HG03280 (cell line): Measurements from ENCODE around the gene RCOR1.
"Not testable (repeated sequence)": the region's sequence is repeated elsewhere in the genome, so short reads cannot be mapped to it uniquely, and the experiment has no call there.

Source experiments
- ATAC-seq: cut with Tn5 transposase; IDR thresholded peaks from one replicate; pipeline ENCODE4 v1.9.1; 2021; ENCODE audit warnings: mild to moderate bottlenecking, moderate library complexity; ENCODE audit not compliant: unreplicated experiment

Gene RCOR1

GRCh38 chr14:102590667-102591099 lies 1.8 kb upstream of the RCOR1 start:
- no peak for ATAC-seq

- ATAC-seq: no peak
These were observed 991 bp upstream of the RCOR1 start for GRCh38 chr14:102591372-102591943.

GRCh38 chr14:102592763-102593060 lies 263 bp downstream of the RCOR1 start:
- ATAC-seq: peak; percentile 6

- ATAC-seq: peak; percentile 18
These were observed 794 bp downstream of the RCOR1 start for GRCh38 chr14:102593061-102593824.

GRCh38 chr14:102593825-102594137 lies 1.3 kb downstream of the RCOR1 start:
- no peak for ATAC-seq

GRCh38 chr14:102594514-102595175 lies 2.2 kb downstream of the RCOR1 start:
- peak; percentile 31 for ATAC-seq

- no peak for ATAC-seq
These were observed 9.0 kb downstream of the RCOR1 start for GRCh38 chr14:102601378-102601925.

- no peak for ATAC-seq
These were observed 10.2 kb downstream of the RCOR1 start for GRCh38 chr14:102602421-102603292.

- no peak for ATAC-seq
These were observed 11.0 kb downstream of the RCOR1 start for GRCh38 chr14:102603293-102603907.

- ATAC-seq: no peak
These were observed 11.7 kb downstream of the RCOR1 start for GRCh38 chr14:102604183-102604582.

GRCh38 chr14:102605029-102605428 lies 12.6 kb downstream of the RCOR1 start:
- ATAC-seq: no peak

- ATAC-seq: no peak
These were observed 13.8 kb downstream of the RCOR1 start for GRCh38 chr14:102606296-102606695.

- ATAC-seq: peak; percentile 54
These were observed 15.6 kb downstream of the RCOR1 start for GRCh38 chr14:102608064-102608446.

GRCh38 chr14:102610968-102611811 lies 18.7 kb downstream of the RCOR1 start:
- ATAC-seq: no peak

- no peak for ATAC-seq
These were observed 23.9 kb downstream of the RCOR1 start for GRCh38 chr14:102616318-102616717.

- ATAC-seq: no peak
These were observed 24.4 kb downstream of the RCOR1 start for GRCh38 chr14:102616799-102617198.

GRCh38 chr14:102619012-102619411 lies 26.6 kb downstream of the RCOR1 start:
- not testable (repeated sequence) for ATAC-seq

GRCh38 chr14:102620413-102620812 lies 28.0 kb downstream of the RCOR1 start:
- no peak for ATAC-seq

- ATAC-seq: no peak
These were observed 29.9 kb downstream of the RCOR1 start for GRCh38 chr14:102622262-102622885.
